ENCODE measurements around the gene NFKBIZ. TPM values are rescaled to one million over a fixed set of nuclear protein-coding genes. Genes with fewer than 3 reads are reported as not detected.
A peak's percentile ranks its signal among the peaks of the same experiment; 100 is the strongest.

Gene NFKBIZ
- total and polyA plus RNA-seq, 4 experiments from 2014 or later = 7.3 to 79.5 (median 44.6) TPM

GRCh38 chr3:101867996-101868395 is 18.7 kb downstream of the NFKBIZ start:
- H3K9me3 Mint-ChIP-seq = no peaks in the 10 kb centered on the region
- no peaks in the 10 kb centered on the region for H3K27me3 ChIP-seq (ENCODE audit: insufficient read depth, low read length)
- CTCF ChIA-PET (ENCODE audit: partially characterized antibody) = interaction anchor here (1.0 kb wide), 1 partner anchor 361 kb away, joined by 3 read pairs; no protein-coding TSS in a partner anchor
- H3K4me3 ChIP-seq (ENCODE audit: low read length in 2 of 2) = no peak overlapping the region
- peaks cover 0 to 2% of the 10 kb centered on the region in 2 donors for H3K36me3 Mint-ChIP-seq
- H3K4me3 Mint-ChIP-seq = no peak overlapping the region
- no peak overlapping the region for H3K27ac ChIP-seq (ENCODE audit: low read depth, low read length)
- POLR2A ChIA-PET (ENCODE audit: partially characterized antibody) = no interaction called here
- no peaks in the 10 kb centered on the region for H3K27me3 Mint-ChIP-seq
- H3K4me1 Mint-ChIP-seq = peaks cover 0 to 3% (median 0%) of the 10 kb centered on the region in 4 donors
- intact Hi-C loops (cut with micrococcal nuclease) = no loop called here
- H3K36me3 ChIP-seq (ENCODE audit: insufficient read depth, low read length) = no peaks in the 10 kb centered on the region
- H3K27ac Mint-ChIP-seq = peak overlapping the region in 2 of 7 donors; percentile 15 to 35
- H3K9me3 ChIP-seq (ENCODE audit: control insufficient read depth in 1 of 2, low read length in 2 of 2) = no peaks in the 10 kb centered on the region
- H3K4me1 ChIP-seq (ENCODE audit: insufficient read depth, low read length) = no peaks in the 10 kb centered on the region
- DNase-seq = no peak

GRCh38 chr3:101868534-101869464 is 19.5 kb downstream of the NFKBIZ start:
- Mint-ChIP-seq H3K27me3 (no peaks in the 10 kb centered on the region), H3K27ac (peak overlapping the region in 1 of 7 donors; percentile 50), H3K9me3 (peaks cover 0 to 3% (median 0%) of the 10 kb centered on the region in 8 donors), H3K36me3 (no peaks in the 10 kb centered on the region), H3K4me3 (no peak overlapping the region), H3K4me1 (peaks cover 0 to 3% (median 0%) of the 10 kb centered on the region in 4 donors)
- no peaks in the 10 kb centered on the region for H3K27me3 ChIP-seq (ENCODE audit: insufficient read depth, low read length)
- ChIA-PET CTCF (ENCODE audit: partially characterized antibody) (interaction anchor here (1.0 kb wide), 1 partner anchor 360 kb away, joined by 3 read pairs; no protein-coding TSS in a partner anchor), POLR2A (ENCODE audit: partially characterized antibody) (no interaction called here)
- no peaks in the 10 kb centered on the region for H3K36me3 ChIP-seq (ENCODE audit: insufficient read depth, low read length)
- H3K27ac ChIP-seq (ENCODE audit: low read depth, low read length) = no peak overlapping the region
- H3K9me3 ChIP-seq (ENCODE audit: control insufficient read depth in 1 of 2, low read length in 2 of 2) = no peaks in the 10 kb centered on the region
- no peak for DNase-seq
- no peaks in the 10 kb centered on the region for H3K4me1 ChIP-seq (ENCODE audit: insufficient read depth, low read length)
- H3K4me3 ChIP-seq (ENCODE audit: low read length in 2 of 2) = no peak overlapping the region
- intact Hi-C loops (cut with micrococcal nuclease) = no loop called here

GRCh38 chr3:101870138-101870537 is 20.8 kb downstream of the NFKBIZ start:
- H3K27ac ChIP-seq (ENCODE audit: low read depth, low read length) = no peak overlapping the region
- H3K27me3 ChIP-seq (ENCODE audit: insufficient read depth, low read length) = no peaks in the 10 kb centered on the region
- no peaks in the 10 kb centered on the region for H3K36me3 ChIP-seq (ENCODE audit: insufficient read depth, low read length)
- intact Hi-C loops (cut with micrococcal nuclease) = no loop called here
- H3K9me3 ChIP-seq (ENCODE audit: control insufficient read depth in 1 of 2, low read length in 2 of 2) = no peaks in the 10 kb centered on the region
- no peaks in the 10 kb centered on the region for H3K36me3 Mint-ChIP-seq
- H3K4me1 Mint-ChIP-seq = peaks cover 0 to 3% (median 0%) of the 10 kb centered on the region in 4 donors
- no peak overlapping the region for H3K4me3 ChIP-seq (ENCODE audit: low read length in 2 of 2)
- ChIA-PET CTCF (ENCODE audit: partially characterized antibody) (no interaction called here), POLR2A (ENCODE audit: partially characterized antibody) (no interaction called here)
- H3K4me1 ChIP-seq (ENCODE audit: insufficient read depth, low read length) = no peaks in the 10 kb centered on the region
- no peak overlapping the region for H3K27ac Mint-ChIP-seq
- peaks cover 0 to 3% (median 0%) of the 10 kb centered on the region in 8 donors for H3K9me3 Mint-ChIP-seq
- H3K4me3 Mint-ChIP-seq = no peak overlapping the region
- H3K27me3 Mint-ChIP-seq = no peaks in the 10 kb centered on the region
- DNase-seq = no peak

GRCh38 chr3:101873619-101874018 is 24.3 kb downstream of the NFKBIZ start:
- DNase-seq = no peak

GRCh38 chr3:101876142-101876541 is 26.8 kb downstream of the NFKBIZ start:
- DNase-seq = no peak
- Histone ChIP-seq H3K36me3 (ENCODE audit: insufficient read depth, low read length) (no peaks in the 10 kb centered on the region), H3K27ac (ENCODE audit: low read depth, low read length) (no peak overlapping the region), H3K4me1 (ENCODE audit: insufficient read depth, low read length) (no peaks in the 10 kb centered on the region), H3K4me3 (ENCODE audit: low read length in 2 of 2) (no peak overlapping the region), H3K27me3 (ENCODE audit: insufficient read depth, low read length) (no peaks in the 10 kb centered on the region), H3K9me3 (ENCODE audit: control insufficient read depth in 1 of 2, low read length in 2 of 2) (no peaks in the 10 kb centered on the region)
- Mint-ChIP-seq H3K27ac (no peak overlapping the region), H3K4me3 (no peak overlapping the region), H3K27me3 (no peaks in the 10 kb centered on the region), H3K4me1 (no peaks in the 10 kb centered on the region), H3K36me3 (no peaks in the 10 kb centered on the region), H3K9me3 (peaks cover 0 to 3% (median 0%) of the 10 kb centered on the region in 8 donors)
- intact Hi-C loops (cut with micrococcal nuclease) = no loop called here
- POLR2A ChIA-PET (ENCODE audit: partially characterized antibody) = no interaction called here
- CTCF ChIA-PET (ENCODE audit: partially characterized antibody) = interaction anchor here (0.8 kb wide), 1 partner anchor 349 kb away, joined by 3 read pairs; no protein-coding TSS in a partner anchor

More at GRCh38 chr3:101873619-101874018, 24.3 kb downstream of the NFKBIZ start:
- intact Hi-C loops (cut with micrococcal nuclease) = no loop called here
- Mint-ChIP-seq H3K27me3 (no peaks in the 10 kb centered on the region), H3K4me3 (no peak overlapping the region), H3K27ac (no peak overlapping the region), H3K9me3 (peaks cover 0 to 3% (median 0%) of the 10 kb centered on the region in 8 donors), H3K36me3 (no peaks in the 10 kb centered on the region), H3K4me1 (peaks cover 0 to 3% (median 0%) of the 10 kb centered on the region in 4 donors)
- H3K36me3 ChIP-seq (ENCODE audit: insufficient read depth, low read length) = no peaks in the 10 kb centered on the region
- no peaks in the 10 kb centered on the region for H3K4me1 ChIP-seq (ENCODE audit: insufficient read depth, low read length)
- H3K9me3 ChIP-seq (ENCODE audit: control insufficient read depth in 1 of 2, low read length in 2 of 2) = no peaks in the 10 kb centered on the region
- no peak overlapping the region for H3K4me3 ChIP-seq (ENCODE audit: low read length in 2 of 2)
- H3K27ac ChIP-seq (ENCODE audit: low read depth, low read length) = no peak overlapping the region
- ChIA-PET POLR2A (ENCODE audit: partially characterized antibody) (no interaction called here), CTCF (ENCODE audit: partially characterized antibody) (no interaction called here)
- H3K27me3 ChIP-seq (ENCODE audit: insufficient read depth, low read length) = no peaks in the 10 kb centered on the region

- ChIA-PET CTCF (ENCODE audit: partially characterized antibody) (no interaction called here), POLR2A (ENCODE audit: partially characterized antibody) (no interaction called here)
- Histone ChIP-seq H3K27me3 (ENCODE audit: insufficient read depth, low read length) (no peaks in the 10 kb centered on the region), H3K27ac (ENCODE audit: low read depth, low read length) (no peak overlapping the region), H3K4me1 (ENCODE audit: insufficient read depth, low read length) (no peaks in the 10 kb centered on the region), H3K9me3 (ENCODE audit: control insufficient read depth in 1 of 2, low read length in 2 of 2) (no peaks in the 10 kb centered on the region), H3K36me3 (ENCODE audit: insufficient read depth, low read length) (no peaks in the 10 kb centered on the region), H3K4me3 (ENCODE audit: low read length in 2 of 2) (no peak overlapping the region)
- peaks cover 0 to under 1% (median 0%) of the 10 kb centered on the region in 8 donors for H3K9me3 Mint-ChIP-seq
- no peaks in the 10 kb centered on the region for H3K27me3 Mint-ChIP-seq
- intact Hi-C loops (cut with micrococcal nuclease) = no loop called here
- peak overlapping the region in 1 of 7 donors; percentile 13 for H3K27ac Mint-ChIP-seq
- DNase-seq = no peak
- no peaks in the 10 kb centered on the region for H3K36me3 Mint-ChIP-seq
- H3K4me3 Mint-ChIP-seq = no peak overlapping the region
- no peaks in the 10 kb centered on the region for H3K4me1 Mint-ChIP-seq
These were observed 29.3 kb downstream of the NFKBIZ start for GRCh38 chr3:101878589-101878988.

- H3K27ac ChIP-seq (ENCODE audit: low read depth, low read length) = no peak overlapping the region
- intact Hi-C loops (cut with micrococcal nuclease) = no loop called here
- no peaks in the 10 kb centered on the region for H3K4me1 ChIP-seq (ENCODE audit: insufficient read depth, low read length)
- Mint-ChIP-seq H3K4me3 (no peak overlapping the region), H3K27me3 (no peaks in the 10 kb centered on the region), H3K9me3 (peaks cover 0 to 4% (median 0%) of the 10 kb centered on the region in 8 donors), H3K4me1 (no peaks in the 10 kb centered on the region), H3K36me3 (no peaks in the 10 kb centered on the region), H3K27ac (no peak overlapping the region)
- H3K4me3 ChIP-seq (ENCODE audit: low read length in 2 of 2) = no peak overlapping the region
- H3K36me3 ChIP-seq (ENCODE audit: insufficient read depth, low read length) = no peaks in the 10 kb centered on the region
- H3K9me3 ChIP-seq (ENCODE audit: control insufficient read depth in 1 of 2, low read length in 2 of 2) = no peaks in the 10 kb centered on the region
- ChIA-PET POLR2A (ENCODE audit: partially characterized antibody) (no interaction called here), CTCF (ENCODE audit: partially characterized antibody) (no interaction called here)
- no peaks in the 10 kb centered on the region for H3K27me3 ChIP-seq (ENCODE audit: insufficient read depth, low read length)
- no peak for DNase-seq
These were observed 29.8 kb downstream of the NFKBIZ start for GRCh38 chr3:101879102-101879501.

Measured in CD4-positive, alpha-beta memory T cell (primary cell).